ENCODE data around the gene RABGAP1L. TPM values are rescaled to one million over a fixed set of nuclear protein-coding genes. Genes with fewer than 3 reads are reported as not detected.

RABGAP1L gene
- total and polyA plus RNA-seq, 2 of the 4 experiments (the other 2 are of a cell fraction), result 7.9 to 26.7 TPM

GRCh38 chr1:174448974-174449373, 289.7 kb downstream of the RABGAP1L start:
- Histone ChIP-seq H3K4ac (ENCODE audit: low read depth, low read length) (no peak overlapping the region), H4K91ac (ENCODE audit: insufficient read depth, low read depth, low read length) (no peak overlapping the region), H4K5ac (ENCODE audit: low read depth, low read length) (no peak overlapping the region), H3K79me1 (ENCODE audit: low read depth in 1 of 2, low read length in 2 of 2) (no peaks in the 10 kb centered on the region), H2BK120ac (ENCODE audit: low read depth, low read length) (no peak overlapping the region), H2BK5ac (ENCODE audit: low read depth, low read length, poor library complexity, severe bottlenecking) (no peak overlapping the region), H3K4me3 (ENCODE audit: insufficient read depth, low read depth, low read length) (no peak overlapping the region), H2AK9ac (replicated peaks; ENCODE audit: low read depth, low read length, poor library complexity) (no peak overlapping the region), H2AK5ac (ENCODE audit: low read depth, low read length) (no peak overlapping the region), H3K36me3 (ENCODE audit: control insufficient read depth, insufficient read depth, low read length) (no peaks in the 10 kb centered on the region), H3K23ac (ENCODE audit: low read depth, low read length) (no peak overlapping the region), H3K27ac (ENCODE audit: insufficient read depth, low read length) (no peak overlapping the region), H3K9me3 (ENCODE audit: control insufficient read depth, insufficient read depth, low read length) (no peaks in the 10 kb centered on the region), H2BK20ac (ENCODE audit: low read depth, low read length) (no peak overlapping the region), H2BK15ac (ENCODE audit: low read depth, low read length) (no peak overlapping the region), H3K14ac (replicated peaks; ENCODE audit: low read depth, low read length) (no peak overlapping the region), H3K27me3 (ENCODE audit: control insufficient read depth, insufficient read depth, low read length) (no peaks in the 10 kb centered on the region), H4K20me1 (ENCODE audit: insufficient read depth, low read length) (no peaks in the 10 kb centered on the region), H3K4me2 (ENCODE audit: low read depth, low read length) (no peak overlapping the region), H2AFZ (replicated peaks; ENCODE audit: low read length, poor library complexity) (no peak overlapping the region), H3K4me1 (ENCODE audit: control insufficient read depth, insufficient read depth, low read length) (no peaks in the 10 kb centered on the region), H3K9me1 (ENCODE audit: insufficient read depth, low read length) (no peaks in the 10 kb centered on the region; the same call in 1 of the 2 replicates), H3K56ac (ENCODE audit: extremely low read depth, insufficient read depth, low read length) (no peak overlapping the region), H3K18ac (ENCODE audit: low read depth, low read length) (no peak overlapping the region), H3K9ac (ENCODE audit: low read depth, low read length) (no peak overlapping the region; the same call in 1 of the 2 replicates), H4K8ac (ENCODE audit: low read depth in 2 of 2, low read length in 2 of 2) (no peak overlapping the region)
- dilution Hi-C loops (cut with HindIII; ENCODE audit: low sequenced_read_pairs, unreplicated experiment), result no loop called here
- TF ChIP-seq CHD1 (IDR thresholded peaks at IDR 0.05; ENCODE audit: low read depth, low read length) (no peak), RAD21 (IDR thresholded peaks at IDR 0.05; ENCODE audit: low read length) (no peak), USF2 (IDR thresholded peaks at IDR 0.05; ENCODE audit: low read depth, low read length) (no peak), MAFK (IDR thresholded peaks at IDR 0.05; ENCODE audit: low read depth, low read length) (no peak), NFE2L2 (IDR thresholded peaks at IDR 0.05; ENCODE audit: low read depth, low read length) (no peak), BHLHE40 (IDR thresholded peaks at IDR 0.05; ENCODE audit: low read depth, low read length) (no peak), ELK1 (IDR thresholded peaks at IDR 0.05; ENCODE audit: borderline replicate concordance, low read depth, low read length) (no peak)
- peak; percentile 40 for DNase-seq
- intact Hi-C loops (cut with micrococcal nuclease), result no loop called here
- POLR2A ChIA-PET (ENCODE audit: unreplicated experiment), result no interaction called here
- ATAC-seq (ENCODE audit: low read depth), result peak; percentile 40; the same call in 1 of the 2 replicates
- BruUV-seq (replicated peaks), result no TSS peak
- CTCF ChIA-PET, result no interaction called here
- in situ Hi-C loops (cut with MboI; ENCODE audit: low sequenced_read_pairs), result no loop called here
- 90% methylated on average over 2 of the region's 5 CpGs; no CpG with 5 or more reads in 1 of the 2 experiments for WGBS, 2 experiments (ENCODE audit: extremely low coverage in 2 of 2, insufficient read length in 1 of 2)
